Activated gamma-delta T cell treated with anti-CD3 and anti-CD28 coated beads, Interleukin-2, amount 50 U/mL, for 16 hours (primary cell): ENCODE results near the gene RNF130.
"Not testable (repeated sequence)": the region's sequence is repeated elsewhere in the genome, so short reads cannot be mapped to it uniquely, and the experiment has no call there.

Source experiments
- DNase-seq: peaks from one replicate; pipeline ENCODE4 v3.0.0-alpha.2; 2020; ENCODE audit warnings: low read depth

Gene RNF130

DNA sequence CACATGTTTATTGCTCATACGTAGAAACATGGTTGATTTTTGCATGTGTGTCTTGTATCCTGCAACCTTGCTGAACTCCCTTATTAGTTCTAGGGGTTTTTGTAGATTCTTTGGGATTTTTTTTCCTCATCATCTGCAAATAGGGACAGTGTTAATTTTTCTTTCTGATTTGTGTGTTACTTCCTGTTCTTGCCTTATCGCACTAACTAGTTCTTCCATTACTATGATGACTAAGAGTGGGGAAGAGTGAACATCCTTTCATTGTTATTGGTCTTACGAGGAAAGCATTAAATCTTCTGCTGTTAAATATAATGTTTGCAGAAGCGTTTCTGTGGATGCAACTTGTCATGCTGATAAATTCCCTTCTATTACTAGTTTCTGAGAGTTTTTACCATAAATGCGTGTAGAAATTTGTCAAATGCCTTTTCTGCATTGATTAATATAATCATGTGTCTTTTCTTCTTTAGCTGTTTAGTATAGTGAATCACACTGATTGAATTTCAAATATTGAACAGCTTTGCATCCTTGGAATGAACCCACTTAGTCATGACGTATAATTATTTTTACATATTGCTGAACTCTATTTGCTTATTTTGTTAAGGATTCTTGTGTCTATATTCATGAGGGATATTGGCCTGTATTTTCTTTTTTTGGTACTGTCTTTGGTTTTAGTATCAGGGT, 32.1 kb upstream of the RNF130 start:
- no peak for DNase-seq

DNA sequence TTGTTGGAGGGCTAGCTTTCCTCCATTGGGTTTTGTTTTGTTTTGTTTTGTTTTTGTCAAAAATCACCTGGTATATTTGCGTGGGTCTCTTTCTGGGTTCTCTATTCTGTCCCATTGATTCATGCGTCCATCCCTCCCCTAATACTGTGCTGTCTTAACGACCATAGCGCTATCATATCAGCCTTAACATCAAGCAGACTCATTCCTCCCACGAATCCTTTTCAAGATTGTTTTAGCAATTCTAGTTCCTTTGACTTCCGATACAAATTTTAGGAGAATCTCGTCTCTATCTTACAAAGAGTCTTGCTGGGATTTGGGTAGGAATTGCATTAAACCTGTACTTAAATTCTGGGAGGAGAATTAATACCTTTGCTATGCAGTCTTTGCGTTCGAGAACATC, 31.1 kb upstream of the RNF130 start:
- DNase-seq: no peak

DNA sequence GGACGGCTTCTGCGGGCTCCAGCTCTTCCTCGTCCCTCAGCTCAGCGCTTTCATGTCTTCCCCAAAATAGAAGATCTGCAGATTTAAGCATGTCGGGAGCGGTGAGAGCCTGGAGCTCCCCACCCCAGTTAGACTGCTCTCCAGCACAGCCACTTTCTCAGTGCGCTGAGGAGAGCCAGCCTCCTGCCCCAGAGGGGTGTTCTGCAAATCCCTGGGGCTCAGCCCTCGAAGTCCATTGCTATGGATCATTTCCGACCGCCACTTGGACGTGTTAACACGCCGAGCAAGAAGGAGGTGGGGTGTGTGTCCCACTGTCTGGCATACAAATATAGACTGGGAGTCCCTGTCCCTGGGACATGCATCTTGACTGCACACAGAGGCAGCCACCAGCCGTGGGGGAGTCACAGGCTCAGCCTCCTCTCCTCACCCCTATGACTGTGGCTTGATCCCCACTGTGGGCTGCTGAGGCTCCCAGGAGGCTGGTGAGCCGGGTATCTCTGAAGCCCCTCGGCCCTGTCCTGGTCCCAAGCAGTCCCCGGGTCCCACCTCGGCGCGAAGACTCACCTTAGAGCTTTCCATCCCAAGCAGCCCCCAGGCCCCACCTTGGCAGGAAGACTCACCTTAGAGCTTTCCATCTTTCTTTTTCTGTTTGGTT, 30.0 kb upstream of the RNF130 start:
- DNase-seq: no peak

DNA sequence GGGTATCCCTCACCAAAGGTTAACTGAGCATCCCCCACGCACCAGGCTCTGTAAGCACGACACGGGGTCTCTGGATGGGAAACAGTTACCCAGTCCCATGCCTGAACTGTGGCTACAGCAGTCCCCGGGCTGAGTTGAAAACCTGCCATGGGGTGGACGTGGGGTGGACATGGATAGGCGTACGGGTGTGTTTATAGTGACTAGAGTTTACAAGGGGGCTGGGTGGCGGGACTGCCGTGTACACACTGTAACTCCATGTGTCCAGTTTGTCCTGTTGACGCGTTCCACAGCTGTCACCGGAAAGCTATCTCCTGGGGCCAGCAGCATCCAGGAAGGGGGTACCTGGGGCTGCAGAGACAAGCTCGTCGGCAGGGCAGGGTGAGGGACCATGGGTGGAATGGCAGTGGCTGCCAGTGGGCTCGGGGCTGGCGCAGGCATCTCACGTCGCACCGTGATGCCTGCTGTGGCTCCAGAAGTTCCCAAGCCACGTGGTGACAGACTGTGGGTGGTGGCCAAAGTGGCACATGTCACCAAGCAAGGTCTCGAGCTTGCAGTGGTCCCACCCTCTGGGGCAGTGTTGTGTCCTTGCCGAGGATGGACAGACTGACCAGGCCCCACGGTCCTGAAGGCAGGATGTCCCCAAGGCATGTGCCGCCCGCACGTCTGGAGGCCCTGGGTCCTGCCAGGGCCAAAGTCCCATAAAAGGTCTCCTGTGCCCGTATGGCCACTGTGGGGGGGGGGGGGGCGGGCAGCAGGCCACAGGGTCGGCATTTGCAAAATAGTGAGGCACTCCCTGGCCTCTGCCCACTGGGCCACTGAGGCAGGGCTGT, 29.3 kb upstream of the RNF130 start:
- no peak for DNase-seq

DNA sequence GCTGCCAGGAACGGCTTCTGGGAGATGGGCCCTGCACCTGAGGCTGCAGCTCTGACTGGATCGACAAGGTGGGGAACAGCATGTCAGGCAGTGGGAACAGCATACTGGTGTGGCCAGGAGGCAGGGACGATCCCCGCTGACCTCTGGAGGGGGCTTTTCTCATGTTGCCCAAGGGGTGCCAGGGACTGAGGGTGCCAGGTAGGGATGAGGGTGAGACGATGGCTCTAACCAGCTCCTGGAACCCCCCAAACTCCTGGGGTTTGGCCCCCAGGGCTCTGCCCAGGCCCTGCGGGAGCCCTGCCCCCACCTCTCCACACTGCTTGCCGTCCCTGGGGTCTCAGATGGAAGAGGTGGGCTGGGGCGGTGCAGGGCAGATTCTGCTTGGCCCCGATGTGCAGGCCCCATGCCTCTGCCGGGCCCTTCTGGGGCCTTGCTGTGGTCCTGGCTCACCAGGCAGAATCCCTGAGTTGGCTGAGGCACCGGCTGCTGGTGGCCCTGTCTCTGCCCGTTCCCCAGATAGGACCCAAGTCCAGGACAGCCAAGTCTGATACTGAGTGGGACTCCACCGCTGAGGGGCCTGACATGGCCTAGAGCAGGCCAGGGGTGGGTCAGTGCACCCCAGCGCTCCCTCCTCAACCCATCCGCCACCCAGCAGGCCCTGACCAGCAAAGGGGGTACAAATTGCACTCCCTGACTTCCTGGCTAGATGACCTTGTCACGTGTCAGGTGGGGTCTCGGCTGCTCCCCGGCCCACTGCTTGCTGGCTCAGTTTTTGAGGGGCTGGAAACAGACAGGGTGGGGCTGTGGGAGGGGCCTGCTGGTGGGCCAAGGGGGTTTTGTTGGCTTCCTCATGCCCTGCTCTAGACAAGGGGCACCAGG, 28.4 kb upstream of the RNF130 start:
- DNase-seq: no peak

DNA sequence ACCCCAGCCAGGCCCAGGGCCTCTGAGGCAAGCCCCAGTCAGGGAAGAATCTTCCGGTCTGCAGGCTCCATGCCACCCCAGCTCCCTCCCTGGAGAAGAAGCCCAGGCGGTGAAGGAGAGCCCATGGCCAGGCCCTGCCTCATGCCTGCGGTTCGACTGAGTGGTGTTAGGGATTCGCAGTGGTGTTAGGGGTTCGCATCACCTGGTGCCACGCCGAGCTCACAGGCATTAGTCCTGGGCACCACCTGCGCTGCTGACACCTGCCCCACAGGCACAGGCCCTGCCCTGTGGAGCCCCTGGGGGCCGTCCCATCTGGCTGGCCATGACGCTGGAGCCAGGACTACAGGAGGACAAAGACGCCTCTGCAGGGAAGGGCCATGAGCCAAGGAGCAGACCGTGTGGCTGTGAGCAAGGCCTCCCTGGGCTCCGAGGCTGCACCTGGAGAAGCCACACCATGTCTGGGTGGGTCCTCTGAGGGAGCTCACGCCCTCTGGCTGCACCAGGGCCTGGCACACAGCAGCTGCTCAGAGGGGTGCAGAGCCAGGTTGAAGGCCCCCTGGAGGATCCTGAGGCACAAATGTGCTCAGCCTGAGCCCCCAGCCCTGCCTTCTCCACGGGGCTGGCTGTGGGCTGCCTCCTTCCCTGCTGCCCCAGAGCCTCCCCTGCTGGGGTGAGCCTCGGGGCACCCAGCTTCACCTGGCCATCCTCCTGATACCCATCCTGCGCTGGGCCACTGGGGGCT, 27.6 kb upstream of the RNF130 start:
- no peak for DNase-seq

DNA sequence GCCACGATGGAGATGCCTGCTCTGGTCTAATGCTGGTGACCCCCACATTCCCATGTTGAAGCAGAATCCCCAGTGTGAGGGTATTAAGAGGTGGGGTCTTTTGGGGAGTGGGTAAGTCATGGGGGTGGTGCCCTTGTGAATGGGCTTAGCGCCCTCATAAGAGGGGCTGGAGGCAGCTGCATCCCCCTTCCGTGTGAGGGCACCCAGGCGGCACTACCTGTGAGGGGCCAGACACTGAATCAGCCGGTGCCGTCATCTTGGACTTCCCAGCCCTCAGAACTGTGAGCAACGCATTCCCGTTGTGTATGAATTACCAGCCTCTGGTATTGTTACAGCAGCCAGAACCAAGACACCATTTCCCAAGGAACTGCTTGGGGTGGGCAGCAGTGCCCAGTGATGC, 27.0 kb upstream of the RNF130 start:
- no peak for DNase-seq

DNA sequence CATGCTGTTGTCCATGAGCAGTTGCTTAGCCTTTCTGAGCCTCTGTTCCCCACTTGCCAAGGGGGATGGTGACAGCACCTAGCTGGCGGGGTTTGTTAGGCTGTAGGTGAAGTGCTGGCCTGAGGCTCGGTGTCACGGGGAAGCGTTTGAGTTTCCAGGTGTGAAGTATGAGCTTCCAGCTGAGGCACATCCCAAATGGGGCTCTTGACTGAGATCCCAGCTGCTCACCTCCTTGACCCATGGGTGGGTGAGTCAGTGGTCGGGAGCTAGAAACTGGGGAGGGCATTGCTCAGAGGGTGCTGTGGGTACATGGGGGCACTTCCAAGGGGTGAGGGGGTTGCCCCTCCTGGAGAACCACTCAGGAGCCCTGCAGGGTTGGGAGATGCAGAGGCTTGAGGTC, 26.4 kb upstream of the RNF130 start:
- DNase-seq: no peak

DNA sequence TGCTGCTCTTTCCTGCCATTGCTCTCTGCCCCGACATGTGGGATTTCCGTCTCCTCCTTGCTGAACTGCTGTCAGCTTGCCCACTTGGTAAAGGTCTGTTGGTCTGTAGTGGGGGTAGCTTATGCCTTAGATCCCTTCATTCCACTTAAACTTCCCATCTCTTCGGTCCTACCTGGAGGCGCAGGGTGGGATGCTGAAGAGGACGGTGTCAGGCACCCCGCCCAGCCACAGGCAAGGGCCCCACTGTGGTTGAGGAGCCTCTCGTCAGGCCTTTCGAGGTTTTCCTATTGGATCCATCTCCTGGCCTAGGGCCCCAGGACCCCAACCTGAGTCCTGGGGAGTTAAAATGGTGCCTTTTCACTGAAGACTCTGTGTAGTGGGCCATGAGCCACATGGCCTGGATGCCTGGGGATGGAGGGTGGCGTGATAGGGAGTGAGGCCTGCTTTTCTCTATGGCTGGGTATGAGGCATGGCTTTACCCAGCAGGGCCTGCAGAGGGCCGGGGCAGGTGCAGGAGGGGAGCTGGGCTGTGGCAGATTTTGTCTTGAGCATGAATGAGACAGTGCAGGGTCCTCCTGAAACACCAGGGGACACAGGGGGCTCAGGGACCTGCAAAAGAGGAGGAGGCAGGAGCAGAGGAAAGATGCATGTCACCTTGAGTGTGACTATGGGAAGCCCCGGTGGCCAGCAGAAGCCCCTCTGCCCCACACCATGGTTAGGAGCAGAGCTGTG, 25.8 kb upstream of the RNF130 start:
- DNase-seq: no peak

DNA sequence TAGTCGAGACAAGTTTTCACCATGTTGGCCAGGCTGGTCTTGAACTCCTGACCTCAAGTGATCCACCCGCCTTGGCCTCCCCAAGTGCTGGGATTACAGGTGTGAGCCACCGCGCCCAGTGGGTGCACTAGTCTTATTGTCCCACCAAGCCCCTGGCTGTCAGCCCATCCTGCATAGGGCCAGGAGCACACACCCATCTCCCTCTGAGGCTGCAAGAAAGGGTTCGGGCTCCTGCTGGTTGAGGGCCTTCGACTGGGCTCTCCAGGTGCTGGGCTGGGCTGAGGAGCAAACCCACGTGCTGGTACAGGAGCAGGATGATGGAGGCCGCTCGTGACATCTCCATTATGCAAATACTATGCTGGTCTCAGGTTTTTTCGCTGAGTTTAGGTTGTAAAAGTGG, 25.1 kb upstream of the RNF130 start:
- no peak for DNase-seq

DNA sequence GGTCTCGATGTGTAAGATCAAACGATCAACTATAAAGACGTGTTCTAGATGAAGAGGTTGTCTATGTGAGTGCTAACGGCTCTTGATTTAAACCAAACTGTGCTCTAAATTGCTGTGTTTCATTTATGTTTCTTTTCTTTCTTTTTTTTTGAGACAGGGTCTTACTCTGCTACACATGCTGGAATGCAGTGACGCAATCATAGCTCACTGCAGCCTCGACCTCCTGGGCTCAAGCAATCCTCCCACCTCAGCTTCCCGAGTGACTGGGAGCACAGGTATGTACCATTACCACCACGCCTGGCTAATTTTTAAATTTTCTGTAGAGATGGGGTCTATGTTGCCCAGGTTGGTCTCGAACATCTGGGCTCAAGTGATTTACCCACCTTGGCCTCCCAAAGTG, 24.0 kb upstream of the RNF130 start:
- DNase-seq: no peak

DNA sequence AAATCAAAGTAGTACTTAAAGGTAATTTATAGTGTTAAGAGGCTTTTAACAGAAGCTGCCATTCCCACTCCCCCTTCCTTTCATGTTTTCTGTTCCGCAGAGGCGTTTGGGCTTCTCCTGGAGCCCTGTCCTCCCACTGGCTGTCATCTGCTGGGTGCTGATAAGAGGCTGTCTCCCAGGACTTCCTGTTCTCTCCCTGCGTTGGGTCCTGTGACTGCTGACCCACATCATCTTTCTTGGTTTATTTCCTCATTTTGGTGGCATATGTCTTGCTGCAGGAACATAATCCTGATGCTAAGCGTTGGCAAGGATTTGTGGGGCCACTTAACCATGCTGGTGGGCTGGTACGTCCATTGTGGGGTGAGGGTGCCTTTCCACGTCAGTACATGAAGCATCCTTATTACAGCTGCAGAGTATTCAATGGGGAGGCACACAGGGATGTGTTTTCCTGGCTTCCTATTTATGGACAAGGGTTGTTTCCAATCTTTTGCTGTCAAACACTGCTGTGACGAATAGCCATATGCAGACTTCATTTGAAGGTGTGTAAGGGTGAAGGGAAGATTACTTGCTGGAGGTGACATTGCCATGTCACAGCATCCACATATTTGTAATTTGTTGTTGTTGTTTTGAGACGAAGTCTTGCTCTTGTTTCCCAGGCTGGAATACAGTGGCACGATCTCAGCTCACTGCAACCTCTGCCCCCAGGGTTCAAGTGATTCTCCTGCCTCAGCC, 22.3 kb upstream of the RNF130 start:
- no peak for DNase-seq

DNA sequence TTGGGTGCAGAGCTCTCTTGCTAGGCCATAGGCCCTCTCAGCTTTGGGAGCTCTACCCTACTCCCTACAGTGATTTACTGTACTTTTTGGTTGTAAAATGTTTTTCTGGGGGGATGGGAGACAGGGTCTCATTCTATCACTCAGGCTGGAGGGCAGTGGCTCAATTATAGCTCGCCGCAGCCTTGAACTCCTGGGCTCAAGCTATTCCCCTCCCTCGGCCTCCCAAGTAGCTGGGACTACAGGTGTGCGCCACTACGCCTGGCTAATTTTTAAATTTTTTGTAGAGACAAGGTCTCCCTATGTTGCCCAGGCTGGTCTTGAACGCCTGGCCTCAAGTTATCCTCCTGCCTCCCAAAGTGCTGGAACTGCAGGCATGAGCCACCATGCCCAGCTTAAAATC, 21.7 kb upstream of the RNF130 start:
- DNase-seq: no peak

DNA sequence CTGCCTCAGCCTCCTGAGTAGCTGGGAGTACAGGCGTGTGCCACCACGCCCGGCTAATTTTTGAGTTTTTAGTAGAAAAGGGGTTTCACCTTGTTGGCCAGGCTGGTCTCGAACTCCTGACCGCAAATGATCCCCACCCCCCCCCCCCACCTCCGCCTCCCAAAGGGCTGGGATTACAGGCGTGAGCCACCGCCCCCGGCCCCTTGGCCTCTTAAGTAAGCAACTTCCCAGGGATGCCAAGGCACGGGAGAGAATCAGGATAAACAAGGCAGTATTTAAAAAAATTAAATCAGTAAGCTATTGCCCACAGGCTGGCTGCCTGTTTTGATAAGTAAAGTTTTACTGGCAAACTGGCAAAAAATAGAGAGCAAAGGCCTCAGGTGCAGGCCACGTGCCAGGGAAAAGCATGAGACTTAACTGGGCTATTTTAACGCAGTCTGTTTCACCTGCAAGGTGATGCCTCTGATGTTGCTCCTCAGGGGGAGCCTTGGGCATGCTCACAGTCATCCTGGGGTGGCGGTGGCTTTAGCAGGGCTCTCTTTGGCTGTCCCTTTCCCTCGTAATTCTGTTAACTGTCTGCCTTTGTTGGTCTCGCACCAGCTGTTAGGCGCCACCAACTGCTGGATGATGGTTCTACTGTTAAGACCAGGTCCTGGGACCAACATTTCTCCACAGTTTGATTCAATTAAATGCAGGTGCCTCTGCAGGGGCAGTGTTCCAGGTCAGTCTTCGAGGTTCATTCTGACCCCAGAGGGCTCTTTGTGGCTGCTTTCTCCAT, 19.4 kb upstream of the RNF130 start:
- DNase-seq: no peak

DNA sequence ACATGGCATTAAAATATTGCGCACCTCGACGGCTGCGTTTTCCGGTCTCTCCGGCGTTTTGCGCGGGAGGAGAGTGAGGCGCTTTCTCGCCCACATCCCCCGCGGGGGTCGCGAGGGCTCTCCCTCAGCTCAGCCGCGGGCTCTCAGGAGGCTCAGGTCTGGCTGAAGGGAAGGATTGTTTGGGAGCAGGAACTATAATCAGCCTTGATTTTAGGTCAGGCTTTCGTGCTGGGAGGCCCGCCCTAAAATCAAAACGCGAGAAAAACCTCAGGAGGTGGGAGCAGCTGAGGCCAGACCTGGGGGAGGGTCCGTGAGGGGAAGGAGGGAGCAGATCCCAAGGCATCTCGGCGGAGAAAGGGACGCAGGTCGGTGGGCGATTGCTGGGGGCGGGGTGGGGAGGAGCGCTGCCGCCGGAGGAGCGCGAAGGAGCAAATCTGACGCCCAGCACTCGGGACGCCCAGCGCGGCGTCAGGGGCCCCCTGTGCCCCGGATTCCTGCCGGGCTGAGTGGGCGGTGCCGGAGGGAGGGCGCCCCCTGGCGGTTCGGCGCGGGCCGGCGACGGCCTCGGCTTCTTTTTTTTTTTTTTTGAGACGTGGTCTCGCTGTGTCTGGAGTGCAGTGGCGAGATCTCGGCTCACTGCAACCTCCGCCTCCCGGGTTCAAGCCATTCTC, 18.7 kb upstream of the RNF130 start:
- DNase-seq: peak; percentile 73

DNA sequence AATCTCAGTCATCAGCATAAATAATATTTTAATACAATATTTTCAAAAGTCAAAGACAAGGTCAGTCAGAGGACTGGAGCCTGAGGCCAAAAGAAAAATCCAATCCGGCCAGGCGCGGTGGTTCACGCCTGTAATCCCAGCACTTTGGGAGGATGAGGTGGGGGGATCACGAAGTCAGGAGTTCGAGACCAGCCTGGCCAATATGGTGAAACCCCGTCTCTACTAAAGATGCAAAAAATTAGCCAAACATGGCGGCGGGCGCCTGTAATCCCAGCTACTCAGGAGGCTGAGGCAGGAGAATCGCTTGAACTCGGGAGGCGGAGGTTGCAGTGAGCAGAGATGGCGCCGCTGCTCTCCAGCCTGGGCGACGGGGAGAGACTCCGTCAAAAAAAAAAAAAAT, 18.1 kb upstream of the RNF130 start:
- DNase-seq: not testable (repeated sequence)

DNA sequence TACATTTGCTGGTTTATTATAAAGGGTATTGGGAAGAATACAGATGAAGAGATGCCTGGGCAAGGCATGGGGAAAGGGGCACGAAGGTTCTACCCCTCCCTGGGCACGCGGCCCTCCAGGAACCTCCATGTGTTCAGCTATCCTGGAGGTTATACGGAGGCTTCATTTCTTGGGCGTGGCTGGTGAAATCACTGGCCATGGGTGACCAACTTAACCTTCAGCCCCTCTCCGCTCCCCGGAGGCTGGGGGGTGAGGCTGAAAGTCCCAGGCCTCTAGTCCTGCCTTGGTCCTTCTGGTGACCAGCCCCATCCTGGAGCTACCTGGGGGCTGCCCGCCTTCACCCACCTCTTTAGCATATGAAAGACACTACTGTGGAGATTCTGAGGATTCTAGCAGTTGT, 17.0 kb upstream of the RNF130 start:
- DNase-seq: no peak

DNA sequence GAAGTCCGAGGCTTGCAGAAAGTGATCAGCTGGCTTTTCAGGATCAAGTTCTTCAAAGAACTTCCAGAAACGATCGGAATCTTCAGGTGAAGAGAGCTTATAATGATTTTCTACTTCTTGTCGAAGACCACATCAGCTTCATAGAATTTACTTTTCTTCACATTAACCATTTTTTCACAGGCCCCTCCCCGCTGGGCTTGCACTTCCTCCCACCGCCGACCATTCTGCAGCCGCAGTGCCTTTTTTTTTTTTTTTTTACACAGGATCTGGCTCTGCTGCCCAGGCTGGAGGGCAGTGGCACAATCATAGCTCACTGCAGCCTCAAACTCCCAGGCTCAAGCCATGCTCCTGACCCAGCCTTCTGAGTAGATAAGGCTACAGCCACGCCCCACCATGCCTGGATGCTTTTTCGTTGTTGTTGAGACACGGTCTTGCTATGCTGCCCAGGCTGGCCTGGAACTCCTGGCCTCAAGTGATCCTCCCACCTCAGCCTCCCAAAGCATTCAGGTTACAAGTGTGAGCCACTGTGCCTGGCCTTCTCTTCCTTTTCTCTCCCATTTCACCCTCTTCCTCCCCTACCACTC, 15.3 kb upstream of the RNF130 start:
- no peak for DNase-seq
